SK-N-MC (cell line): ENCODE measurements around the gene GREB1L.

ENCODE experiments used
- EZH2 ChIP-seq: fragments of 200-600 bp; sonication (generic); IDR thresholded peaks from one replicate; pipeline ENCODE4 v1.6.1; 2017; ENCODE audit warnings: antibody characterized with exemption
- POLR2AphosphoS5 ChIP-seq: IDR thresholded peaks from 2 replicates; pipeline ENCODE4 v1.6.1; 2012; ENCODE audit warnings: mild to moderate bottlenecking, low read depth, low read length, borderline replicate concordance

- no peak for TF ChIP-seq EZH2
- TF ChIP-seq POLR2AphosphoS5: no peak
Measured at GRCh38 chr18:21307578-21307977, 65.5 kb downstream of the GREB1L start.
